ENCODE data around the gene PIGZ. TPM values are rescaled to one million over a fixed set of nuclear protein-coding genes. Genes with fewer than 3 reads are reported as not detected.

PIGZ gene
- total RNA-seq, 2 donors from 2014 or later, result 63.7 to 126 TPM

DNA sequence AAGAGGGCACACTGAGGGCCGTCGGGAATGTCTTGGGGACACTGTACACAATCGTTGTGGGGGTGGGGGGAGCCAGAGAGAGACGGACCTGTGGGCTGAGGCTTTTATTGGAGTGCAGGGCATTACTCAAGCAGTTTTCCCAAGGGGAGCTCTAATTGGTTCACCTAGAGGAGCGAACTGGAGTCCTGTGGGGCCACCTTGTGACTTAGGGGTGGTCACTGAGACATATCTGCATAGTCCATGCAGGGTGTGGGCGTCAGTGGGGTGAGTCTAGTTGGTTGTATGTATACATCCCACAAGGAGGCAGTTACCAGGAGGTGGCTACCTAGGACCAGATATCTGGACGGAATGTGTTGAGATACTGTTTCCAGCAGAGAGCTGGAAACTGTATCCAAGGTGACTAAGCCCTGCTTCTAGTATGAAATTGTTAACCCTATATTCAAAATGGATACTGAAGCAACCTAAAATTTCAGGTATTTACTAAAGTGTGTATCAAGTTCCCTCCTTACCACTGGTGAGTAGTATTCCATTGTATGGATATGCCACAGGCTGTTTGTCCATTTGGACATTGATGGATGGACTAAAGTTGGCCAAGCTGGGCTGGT lies 2.6 kb upstream of the PIGZ start:
- intact Hi-C loops (cut with DNase I), result no loop called here
- Histone ChIP-seq H3K27ac (no peak overlapping the region), H3K4me3 (no peak overlapping the region), H3K27me3 (no peaks in the 10 kb centered on the region), H3K9me3 (no peaks in the 10 kb centered on the region), H3K4me1 (peaks cover 8% of the 10 kb centered on the region), H3K36me3 (no peaks in the 10 kb centered on the region), H3K9ac (ENCODE audit: low read depth in 2 of 2, low read length in 2 of 2) (no peak overlapping the region)
- TF ChIP-seq, protein P1, sequence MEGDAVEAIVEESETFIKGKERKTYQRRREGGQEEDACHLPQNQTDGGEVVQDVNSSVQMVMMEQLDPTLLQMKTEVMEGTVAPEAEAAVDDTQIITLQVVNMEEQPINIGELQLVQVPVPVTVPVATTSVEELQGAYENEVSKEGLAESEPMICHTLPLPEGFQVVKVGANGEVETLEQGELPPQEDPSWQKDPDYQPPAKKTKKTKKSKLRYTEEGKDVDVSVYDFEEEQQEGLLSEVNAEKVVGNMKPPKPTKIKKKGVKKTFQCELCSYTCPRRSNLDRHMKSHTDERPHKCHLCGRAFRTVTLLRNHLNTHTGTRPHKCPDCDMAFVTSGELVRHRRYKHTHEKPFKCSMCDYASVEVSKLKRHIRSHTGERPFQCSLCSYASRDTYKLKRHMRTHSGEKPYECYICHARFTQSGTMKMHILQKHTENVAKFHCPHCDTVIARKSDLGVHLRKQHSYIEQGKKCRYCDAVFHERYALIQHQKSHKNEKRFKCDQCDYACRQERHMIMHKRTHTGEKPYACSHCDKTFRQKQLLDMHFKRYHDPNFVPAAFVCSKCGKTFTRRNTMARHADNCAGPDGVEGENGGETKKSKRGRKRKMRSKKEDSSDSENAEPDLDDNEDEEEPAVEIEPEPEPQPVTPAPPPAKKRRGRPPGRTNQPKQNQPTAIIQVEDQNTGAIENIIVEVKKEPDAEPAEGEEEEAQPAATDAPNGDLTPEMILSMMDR (IDR thresholded peaks at IDR 0.05), result no peak
- DNase-seq, result no peak

DNA sequence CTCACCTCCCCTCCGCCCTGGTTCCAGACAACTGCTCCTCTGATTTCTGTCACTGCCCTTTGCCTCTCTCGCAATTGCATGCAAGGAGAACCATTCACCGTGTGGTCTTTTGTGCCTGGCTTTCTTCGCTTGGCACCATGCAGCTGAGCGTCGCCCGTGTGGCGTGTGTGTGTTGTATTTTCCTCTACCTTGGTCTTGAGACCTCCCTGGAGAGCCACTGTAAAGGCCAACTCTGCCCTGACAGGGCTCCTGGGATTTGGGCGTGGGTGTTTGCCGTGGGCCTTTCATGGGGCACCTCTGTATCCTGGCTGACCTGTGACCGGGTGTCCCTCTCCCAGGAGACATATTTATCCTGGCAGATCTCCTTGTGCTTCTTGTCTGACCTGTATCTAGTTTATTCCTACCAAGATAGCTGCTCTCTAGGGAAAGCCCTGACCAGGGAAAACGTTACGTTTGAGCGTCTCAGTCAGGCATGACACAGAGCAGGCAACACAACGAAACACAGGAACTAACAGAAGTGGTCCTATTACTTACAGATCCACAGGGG lies 2.0 kb upstream of the PIGZ start:
- no peak overlapping the region for H3K9ac ChIP-seq (ENCODE audit: low read depth in 2 of 2, low read length in 2 of 2)

DNA sequence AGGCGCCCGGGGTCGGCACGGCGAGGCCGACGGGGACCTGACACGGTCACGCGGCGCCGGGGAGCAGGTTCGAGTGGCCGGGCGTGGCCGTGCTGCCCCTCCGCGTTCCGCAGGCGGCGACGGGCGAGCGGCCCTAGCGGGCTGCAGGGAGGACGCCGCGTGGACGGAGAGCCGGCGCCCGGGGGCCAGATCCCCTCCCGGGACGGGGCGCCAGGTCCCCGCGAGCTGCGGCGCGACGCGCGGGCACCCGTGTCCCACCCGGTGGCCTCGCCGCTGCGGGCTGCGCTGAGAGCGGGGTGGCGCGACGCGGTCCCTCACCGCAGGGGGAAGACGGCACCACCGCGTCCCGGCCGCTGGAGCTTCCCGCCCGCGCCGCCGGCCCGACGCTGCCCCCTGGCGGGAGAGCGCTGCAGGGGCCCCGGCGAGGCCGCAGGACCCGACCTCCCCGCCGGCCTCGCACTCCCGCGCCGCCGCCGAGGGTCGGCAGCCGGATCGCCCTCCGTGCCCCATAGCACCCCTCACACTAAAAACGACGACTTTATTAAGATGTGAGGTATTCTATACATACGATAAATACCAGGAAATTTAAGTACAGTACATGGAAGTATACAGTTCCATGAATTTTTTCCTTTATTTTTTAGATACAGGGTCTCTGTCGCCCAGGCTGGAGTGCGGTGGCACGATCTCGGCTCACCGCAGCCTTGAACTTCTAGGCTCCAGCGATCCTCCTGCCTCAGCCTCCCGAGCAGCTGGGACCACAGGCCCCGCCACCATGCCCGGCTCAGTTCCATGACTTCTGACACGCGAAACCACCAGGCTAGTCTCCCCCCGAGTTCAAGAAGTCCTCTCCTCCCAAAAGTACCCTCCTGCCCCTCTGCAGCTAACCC lies 1.3 kb upstream of the PIGZ start:
- TF ChIP-seq, protein P1 (IDR thresholded peaks at IDR 0.05), result peak; percentile 78
- Histone ChIP-seq H3K4me1 (peaks cover 9% of the 10 kb centered on the region), H3K36me3 (no peaks in the 10 kb centered on the region), H3K27me3 (no peaks in the 10 kb centered on the region), H3K9ac (ENCODE audit: low read depth in 2 of 2, low read length in 2 of 2) (peak overlapping the region in 1 of 2 donors; percentile 94), H3K27ac (peak overlapping the region; percentile 82), H3K9me3 (no peaks in the 10 kb centered on the region), H3K4me3 (peak overlapping the region; percentile 78)
- peak; percentile 68 for DNase-seq
- intact Hi-C loops (cut with DNase I), result loop anchor here (2.0 kb wide), 1 partner anchor 131 kb away; no protein-coding TSS in a partner anchor

More for the DNA sequence above, 2.0 kb upstream of the PIGZ start:
- Histone ChIP-seq H3K4me3 (peak overlapping the region; percentile 78), H3K27me3 (no peaks in the 10 kb centered on the region), H3K27ac (no peak overlapping the region), H3K9me3 (no peaks in the 10 kb centered on the region), H3K4me1 (peaks cover 9% of the 10 kb centered on the region), H3K36me3 (no peaks in the 10 kb centered on the region)
- intact Hi-C loops (cut with DNase I), result no loop called here
- TF ChIP-seq, protein P1 (IDR thresholded peaks at IDR 0.05), result no peak
- no peak for DNase-seq

DNA sequence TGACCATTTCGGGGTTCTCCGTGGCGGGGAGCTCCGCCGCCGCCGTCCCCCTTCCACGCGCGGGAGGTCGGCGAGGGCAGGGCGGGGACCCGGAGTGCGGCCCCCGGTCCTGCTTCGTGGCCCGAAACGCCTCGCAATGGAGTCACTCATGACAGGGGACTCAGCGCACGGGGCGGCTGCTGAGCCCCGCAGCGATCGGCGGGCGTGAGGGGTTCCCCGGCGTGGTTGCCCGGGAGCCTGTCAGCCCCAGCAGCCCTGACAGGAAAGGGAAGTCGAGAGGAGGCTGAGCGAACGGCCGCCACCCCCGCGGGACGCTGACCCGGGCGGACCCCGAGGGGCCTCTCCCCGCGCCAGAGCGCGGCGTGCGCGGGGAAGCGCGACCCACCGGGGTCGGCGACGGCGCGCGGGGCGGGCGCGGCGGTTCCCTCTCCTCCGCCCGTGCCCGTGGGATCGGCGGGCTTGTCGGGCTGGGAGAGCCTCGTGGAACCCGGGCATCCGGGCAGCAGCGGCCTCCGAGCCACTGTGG lies 564 bp upstream of the PIGZ start:
- TF ChIP-seq, protein P1 (IDR thresholded peaks at IDR 0.05), result no peak
- Histone ChIP-seq H3K4me3 (peak overlapping the region; percentile 78), H3K9ac (ENCODE audit: low read depth in 2 of 2, low read length in 2 of 2) (peak overlapping the region; percentile 79 to 94), H3K27me3 (no peaks in the 10 kb centered on the region), H3K4me1 (peaks cover 9% of the 10 kb centered on the region), H3K36me3 (no peaks in the 10 kb centered on the region), H3K9me3 (no peaks in the 10 kb centered on the region), H3K27ac (peak overlapping the region; percentile 82)
- intact Hi-C loops (cut with DNase I), result loop anchor here (2.0 kb wide), 1 partner anchor 130 kb away; no protein-coding TSS in a partner anchor
- no peak for DNase-seq
